GM19467 (cell line): Measurements from ENCODE around the gene TBC1D1.

ENCODE experiments used
- ATAC-seq: cut with Tn5 transposase; IDR thresholded peaks from one replicate; pipeline ENCODE4 v1.9.1; 2021; ENCODE audit warnings: mild to moderate bottlenecking, moderate library complexity; ENCODE audit not compliant: unreplicated experiment

The TBC1D1 gene

GRCh38 chr4:38045289-38045988 lies 154.6 kb downstream of the TBC1D1 start:
- no peak for ATAC-seq

- no peak for ATAC-seq
These were observed 156.0 kb downstream of the TBC1D1 start for GRCh38 chr4:38046727-38047489.

GRCh38 chr4:38049545-38050170 lies 158.8 kb downstream of the TBC1D1 start:
- ATAC-seq = no peak

- ATAC-seq = no peak
These were observed 159.9 kb downstream of the TBC1D1 start for GRCh38 chr4:38050560-38051350.

- no peak for ATAC-seq
These were observed 164.7 kb downstream of the TBC1D1 start for GRCh38 chr4:38055566-38055965.

GRCh38 chr4:38056011-38056685 lies 165.3 kb downstream of the TBC1D1 start:
- ATAC-seq = no peak

- ATAC-seq = no peak
These were observed 167.3 kb downstream of the TBC1D1 start for GRCh38 chr4:38058151-38058550.

- ATAC-seq = no peak
These were observed 170.0 kb downstream of the TBC1D1 start for GRCh38 chr4:38060829-38061431.

GRCh38 chr4:38062088-38062775 lies 171.3 kb downstream of the TBC1D1 start:
- ATAC-seq = no peak

GRCh38 chr4:38062776-38063097 lies 171.9 kb downstream of the TBC1D1 start:
- ATAC-seq = no peak

GRCh38 chr4:38065176-38065575 lies 174.3 kb downstream of the TBC1D1 start:
- no peak for ATAC-seq

GRCh38 chr4:38065900-38066299 lies 175.0 kb downstream of the TBC1D1 start:
- no peak for ATAC-seq

- ATAC-seq = no peak
These were observed 176.6 kb downstream of the TBC1D1 start for GRCh38 chr4:38067499-38067898.

GRCh38 chr4:38068107-38068506 lies 177.2 kb downstream of the TBC1D1 start:
- no peak for ATAC-seq

- no peak for ATAC-seq
These were observed 178.4 kb downstream of the TBC1D1 start for GRCh38 chr4:38069271-38069760.

- ATAC-seq = no peak
These were observed 181.0 kb downstream of the TBC1D1 start for GRCh38 chr4:38071801-38072431.

- no peak for ATAC-seq
These were observed 181.7 kb downstream of the TBC1D1 start for GRCh38 chr4:38072578-38072977.

- ATAC-seq = no peak
These were observed 182.8 kb downstream of the TBC1D1 start for GRCh38 chr4:38073596-38074234.
